ENCODE results near the gene RBM11.

- TF ChIP-seq CTCF (conservative IDR thresholded peaks at IDR 0.05 in 1 of 2, IDR thresholded peaks at IDR 0.05 in 1 of 2; ENCODE audit: extremely low read depth in 1 of 2, insufficient read depth in 1 of 2, low read depth in 1 of 2, low read length in 2 of 2) (no peak), EZH2 (IDR thresholded peaks at IDR 0.05; ENCODE audit: borderline replicate concordance, low read length) (no peak)
These were observed 49.1 kb downstream of the RBM11 start for GRCh38 chr21:14265023-14265422.
